Stomach (tissue), 4 donors: ENCODE data around the gene TOR1A.

Source experiments
- CTCF ChIP-seq, 7 experiments: fragments of 450-650 bp in 4 of 7; fragments of 200-600 bp in 3 of 7; sonication (generic) in 3 of 7; IDR thresholded peaks; one replicate each; pipeline ENCODE4 v1.5.1; 2016 to 2019; ENCODE audit warnings: antibody characterized with exemption in 7 of 7, control low read depth in 2 of 7, mild to moderate bottlenecking in 1 of 7
- EP300 ChIP-seq: sonication (generic); formaldehyde crosslinking; IDR thresholded peaks from one replicate; pipeline ENCODE4 v1.6.1; 2017; ENCODE audit warnings: antibody characterized with exemption

- TF ChIP-seq CTCF (IDR thresholded peaks at IDR 0.05) (no peak), EP300 (no peak)
These were observed 46.8 kb downstream of the TOR1A start for GRCh38 chr9:129776938-129777768.
